ENCODE results near the gene SMIM41.

- no peak for TF ChIP-seq MYC (IDR thresholded peaks at IDR 0.05; ENCODE audit: insufficient read depth, insufficient read length, insufficient replicate concordance, low read length, severe bottlenecking)
- no peak for TF ChIP-seq CTCF (IDR thresholded peaks at IDR 0.05 in 2 of 3, conservative IDR thresholded peaks at IDR 0.05 in 1 of 3; ENCODE audit: control insufficient read depth in 2 of 3, extremely low read depth in 1 of 3, insufficient read depth in 1 of 3, low read depth in 3 of 3, low read length in 3 of 3)
- no peak for TF ChIP-seq USF2 (IDR thresholded peaks at IDR 0.05; ENCODE audit: borderline replicate concordance, low read depth, low read length)
- TF ChIP-seq JUND (IDR thresholded peaks at IDR 0.05; ENCODE audit: low read depth, low read length): no peak
- TF ChIP-seq CUX1 (IDR thresholded peaks at IDR 0.05; ENCODE audit: insufficient replicate concordance, low read depth, low read length): no peak
- no peak for TF ChIP-seq SPI1 (IDR thresholded peaks at IDR 0.05; ENCODE audit: borderline replicate concordance, insufficient read depth, low read depth, low read length)
- no peak for TF ChIP-seq ATF2 (IDR thresholded peaks at IDR 0.05; ENCODE audit: low read length)
- TF ChIP-seq TAF1 (IDR thresholded peaks at IDR 0.05; ENCODE audit: borderline replicate concordance, low read depth, low read length): no peak
- TF ChIP-seq TCF12 (IDR thresholded peaks at IDR 0.05; ENCODE audit: low read depth, low read length): no peak
- no peak for TF ChIP-seq PKNOX1 (IDR thresholded peaks at IDR 0.05)
- TF ChIP-seq TCF3 (IDR thresholded peaks at IDR 0.05; ENCODE audit: borderline replicate concordance, insufficient read depth, low read depth, low read length): no peak
- TF ChIP-seq POLR2A (IDR thresholded peaks at IDR 0.05; ENCODE audit: low read depth, low read length): no peak
- TF ChIP-seq MAX (IDR thresholded peaks at IDR 0.05; ENCODE audit: low read depth, low read length): no peak
Measured at GRCh38 chr12:52043386-52044212, 35.9 kb upstream of the SMIM41 start.
